OCI-LY7 (cell line): Measurements from ENCODE around the gene THEM5. TPM values are rescaled to one million over a fixed set of nuclear protein-coding genes. Genes with fewer than 3 reads are reported as not detected.
"Not testable (repeated sequence)": the region's sequence is repeated elsewhere in the genome, so short reads cannot be mapped to it uniquely, and the experiment has no call there.

Experiments
- BruUV-seq: library from RNA; stranded (reverse); fragments of 400-500 nt; replicated peaks from 2 replicates; lab custom pipeline; 2021; lab: Mats Ljungman, UMichigan
- CTCF ChIA-PET: fragments of 300-600 bp; sonication (Branson Sonifier 250); formaldehyde crosslinking; loops from one replicate; lab custom pipeline; 2022; ENCODE audit warnings: antibody characterized with exemption; ENCODE audit not compliant: unreplicated experiment; lab: Charles Lee
- POLR2A ChIA-PET: fragments of 300-600 bp; sonication (Branson Sonifier 250); formaldehyde crosslinking; loops from one replicate; lab custom pipeline; 2022; ENCODE audit warnings: antibody characterized with exemption; lab: Charles Lee
- DNase-seq: peaks from one replicate; pipeline ENCODE4 v3.0.0-alpha.2; 2015; ENCODE audit warnings: low spot score
- H2AFZ ChIP-seq: fragments of 200-600 bp; sonication (generic), shearing (Covaris generic); 2 replicates; pipeline ENCODE4 v1.6.1; 2014; ENCODE audit warnings: mild to moderate bottlenecking, antibody characterized with exemption, low read length, moderate library complexity
- H3K27ac ChIP-seq: fragments of 200-600 bp; sonication (generic); 2 replicates; pipeline ENCODE4 v1.5.1; 2014; ENCODE audit warnings: mixed run types, low read depth, mild to moderate bottlenecking, moderate library complexity, low read length, inconsistent platforms; ENCODE audit not compliant: poor library complexity, severe bottlenecking
- H3K36me3 ChIP-seq: fragments of 200-600 bp; sonication (generic); 2 replicates; pipeline ENCODE4 v1.6.1; 2014; ENCODE audit warnings: mild to moderate bottlenecking, antibody characterized with exemption, low read length, moderate library complexity, mixed read lengths; ENCODE audit not compliant: insufficient read depth
- H3K4me1 ChIP-seq: fragments of 200-600 bp; sonication (generic); 2 replicates; pipeline ENCODE4 v1.5.1; 2014; ENCODE audit warnings: mild to moderate bottlenecking, low read length; ENCODE audit not compliant: insufficient read depth, poor library complexity, severe bottlenecking
- H3K4me2 ChIP-seq: fragments of 200-600 bp; sonication (generic); 2 replicates; pipeline ENCODE4 v1.6.1; 2014; ENCODE audit warnings: mild to moderate bottlenecking, low read length
- H3K4me3 ChIP-seq: fragments of 200-600 bp; sonication (generic); 2 replicates; pipeline ENCODE4 v1.5.1; 2014; ENCODE audit warnings: mild to moderate bottlenecking, low read depth, low read length; ENCODE audit not compliant: poor library complexity, severe bottlenecking
- H3K79me2 ChIP-seq: fragments of 200-600 bp; sonication (generic); 2 replicates; pipeline ENCODE4 v1.6.1; 2016; ENCODE audit warnings: low read depth, mild to moderate bottlenecking, low read length, moderate library complexity, mixed read lengths; ENCODE audit not compliant: insufficient read depth
- H3K9me2 ChIP-seq: fragments of 200-600 bp; sonication (generic); 2 replicates; pipeline ENCODE4 v1.6.1; 2016; ENCODE audit warnings: mild to moderate bottlenecking, low read length, mixed read lengths; ENCODE audit not compliant: insufficient read depth
- H3K9me3 ChIP-seq: fragments of 200-600 bp; sonication (generic); 2 replicates; pipeline ENCODE4 v1.6.1; 2014; ENCODE audit warnings: mild to moderate bottlenecking, mixed run types, low read length, mixed read lengths
- H4K20me1 ChIP-seq: fragments of 200-600 bp; sonication (generic); 2 replicates; pipeline ENCODE4 v1.6.1; 2014; ENCODE audit warnings: mild to moderate bottlenecking, antibody characterized with exemption, low read length, moderate library complexity, mixed read lengths; ENCODE audit not compliant: insufficient read depth
- CTCF ChIP-seq: fragments of 200-600 bp; sonication (generic); conservative IDR thresholded peaks from 2 replicates; pipeline ENCODE4 v1.5.1; 2014; ENCODE audit warnings: mild to moderate bottlenecking, antibody characterized with exemption, low read length, moderate library complexity, mixed read lengths
- EZH2phosphoT487 ChIP-seq: fragments of 200-600 bp; sonication (generic); IDR thresholded peaks from 2 replicates; pipeline ENCODE4 v1.6.1; 2018; ENCODE audit warnings: low read depth, borderline replicate concordance, mild to moderate bottlenecking, mixed run types, antibody characterized with exemption, low read length, moderate library complexity, mixed read lengths
- intact Hi-C: fragments of 100-400 bp; cut with micrococcal nuclease; formaldehyde crosslinking; loops from one replicate; pipeline ENCODE4 v1.10.0; 2022; ENCODE audit not compliant: unreplicated experiment
- total RNA-seq, 2 experiments: library from RNA; depleted of rRNA in 1 of 2; stranded (reverse); fragments of >200 nt in 1 of 2; shearing (Covaris generic) in 1 of 2; gene quantifications; 2 replicates each; pipeline ENCODE4 v1.2.3, GENCODE V29; 2014 to 2022

Gene THEM5
- total RNA-seq, 2 experiments from 2014 or later, result not detected

GRCh38 chr1:151855933-151856332 is 2.4 kb upstream of the THEM5 start:
- TF ChIP-seq EZH2phosphoT487 (no peak), CTCF (no peak)
- Histone ChIP-seq H3K4me1 (peaks cover 8% of the 10 kb centered on the region), H3K79me2 (no peaks in the 10 kb centered on the region), H3K27ac (no peak overlapping the region), H3K4me3 (no peak overlapping the region), H3K4me2 (no peak overlapping the region), H2AFZ (no peak overlapping the region), H3K36me3 (no peaks in the 10 kb centered on the region), H4K20me1 (no peaks in the 10 kb centered on the region), H3K9me3 (no peaks in the 10 kb centered on the region), H3K9me2 (no peaks in the 10 kb centered on the region)
- BruUV-seq, result no TSS peak
- intact Hi-C loops, result no loop called here
- no peak for DNase-seq
- CTCF ChIA-PET, result no interaction called here
- POLR2A ChIA-PET, result no interaction called here

GRCh38 chr1:151855516-151855915 is 2.0 kb upstream of the THEM5 start:
- BruUV-seq, H3K4me1 ChIP-seq, H3K4me3 ChIP-seq, CTCF ChIA-PET, DNase-seq, H4K20me1 ChIP-seq, H3K9me2 ChIP-seq, H3K9me3 ChIP-seq, H3K79me2 ChIP-seq, H3K36me3 ChIP-seq, POLR2A ChIA-PET, H2AFZ ChIP-seq, H3K27ac ChIP-seq, intact Hi-C loops, H3K4me2 ChIP-seq: not testable (repeated sequence)

GRCh38 chr1:151854658-151855057 is 1.1 kb upstream of the THEM5 start:
- no TSS peak for BruUV-seq
- POLR2A ChIA-PET, result no interaction called here
- no peak for DNase-seq
- CTCF ChIA-PET, result no interaction called here
- Histone ChIP-seq H3K4me2 (no peak overlapping the region), H3K79me2 (no peaks in the 10 kb centered on the region), H2AFZ (no peak overlapping the region), H3K4me3 (no peak overlapping the region), H3K9me3 (no peaks in the 10 kb centered on the region), H3K36me3 (no peaks in the 10 kb centered on the region), H3K27ac (no peak overlapping the region), H3K9me2 (no peaks in the 10 kb centered on the region), H4K20me1 (no peaks in the 10 kb centered on the region), H3K4me1 (peaks cover 3% of the 10 kb centered on the region)
- no peak for TF ChIP-seq CTCF
- TF ChIP-seq EZH2phosphoT487, result no peak
- intact Hi-C loops, result no loop called here
